H9 (cell line): ENCODE measurements around the gene CCDC192. TPM values are rescaled to one million over a fixed set of nuclear protein-coding genes. Genes with fewer than 3 reads are reported as not detected.

Source experiments
- DNase-seq: peaks from one replicate; pipeline ENCODE4 v3.0.0-alpha.2; 2017
- H2AFZ ChIP-seq: one replicate; pipeline ENCODE4 v1.6.1; 2013; ENCODE audit warnings: mild to moderate bottlenecking, low read length, control low read depth, moderate library complexity
- H2AK5ac ChIP-seq: 2 replicates; pipeline ENCODE4 v1.6.1; 2013; ENCODE audit warnings: low read length, control low read depth, mixed read lengths; ENCODE audit not compliant: insufficient read length
- H2BK120ac ChIP-seq: one replicate; pipeline ENCODE4 v1.6.1; 2013; ENCODE audit warnings: low read depth, mild to moderate bottlenecking, low read length, control low read depth, inconsistent platforms; ENCODE audit not compliant: poor library complexity, severe bottlenecking
- H2BK12ac ChIP-seq: 2 replicates; pipeline ENCODE4 v1.6.1; 2013; ENCODE audit warnings: low read length, control low read depth, mixed read lengths, low read depth; ENCODE audit not compliant: insufficient read length
- H2BK15ac ChIP-seq: 2 replicates; pipeline ENCODE4 v1.6.1; 2013; ENCODE audit warnings: low read depth, low read length, control low read depth
- H2BK20ac ChIP-seq: one replicate; pipeline ENCODE4 v1.6.1; 2013; ENCODE audit warnings: low read depth, mild to moderate bottlenecking, low read length, control low read depth, inconsistent platforms; ENCODE audit not compliant: poor library complexity, severe bottlenecking
- H2BK5ac ChIP-seq: 2 replicates; pipeline ENCODE4 v1.6.1; 2013; ENCODE audit warnings: low read length, control low read depth, mixed read lengths; ENCODE audit not compliant: insufficient read length
- H3K14ac ChIP-seq: 2 replicates; pipeline ENCODE4 v1.6.1; 2013; ENCODE audit warnings: low read length, control low read depth; ENCODE audit not compliant: insufficient read depth
- H3K18ac ChIP-seq: 2 replicates; pipeline ENCODE4 v1.6.1; 2013; ENCODE audit warnings: low read depth, mild to moderate bottlenecking, mixed read lengths, low read length, control low read depth; ENCODE audit not compliant: insufficient read length
- H3K23ac ChIP-seq: 2 replicates; pipeline ENCODE4 v1.6.1; 2013; ENCODE audit warnings: low read length, control low read depth, mixed read lengths, low read depth; ENCODE audit not compliant: insufficient read length
- H3K23me2 ChIP-seq: 2 replicates; pipeline ENCODE4 v1.6.1; 2013; ENCODE audit warnings: low read depth, mild to moderate bottlenecking, mixed read lengths, low read length, control low read depth; ENCODE audit not compliant: insufficient read length, poor library complexity, severe bottlenecking
- H3K27ac ChIP-seq: 2 replicates; pipeline ENCODE4 v1.5.1; 2013; ENCODE audit warnings: low read length, control low read depth, mixed read lengths, low read depth; ENCODE audit not compliant: insufficient read length
- H3K27me3 ChIP-seq: 2 replicates; pipeline ENCODE4 v1.6.1; 2013; ENCODE audit warnings: low read length, control low read depth, inconsistent platforms; ENCODE audit not compliant: insufficient read depth
- H3K4ac ChIP-seq: 2 replicates; pipeline ENCODE4 v1.6.1; 2013; ENCODE audit warnings: low read depth, mild to moderate bottlenecking, control low read depth, inconsistent platforms, low read length, moderate library complexity
- H3K4me1 ChIP-seq: 2 replicates; pipeline ENCODE4 v1.6.1; 2013; ENCODE audit warnings: low read length, control low read depth, inconsistent platforms; ENCODE audit not compliant: insufficient read depth
- H3K4me2 ChIP-seq: 2 replicates; pipeline ENCODE4 v1.6.1; 2013; ENCODE audit warnings: low read length, control low read depth, mixed read lengths; ENCODE audit not compliant: insufficient read length, insufficient read depth
- H3K56ac ChIP-seq: 2 replicates; pipeline ENCODE4 v1.6.1; 2013; ENCODE audit warnings: low read depth, mild to moderate bottlenecking, mixed read lengths, low read length, control low read depth; ENCODE audit not compliant: insufficient read length
- H3K79me1 ChIP-seq: 2 replicates; pipeline ENCODE4 v1.6.1; 2013; ENCODE audit warnings: low read depth, mild to moderate bottlenecking, moderate library complexity, low read length, control low read depth, inconsistent platforms; ENCODE audit not compliant: insufficient read depth, poor library complexity, severe bottlenecking
- H3K79me2 ChIP-seq: 2 replicates; pipeline ENCODE4 v1.6.1; 2013; ENCODE audit warnings: low read length, control low read depth, inconsistent platforms; ENCODE audit not compliant: insufficient read depth
- H3K9ac ChIP-seq: 2 replicates; pipeline ENCODE4 v1.6.1; 2013; ENCODE audit warnings: low read length, control low read depth, mixed read lengths; ENCODE audit not compliant: insufficient read length; ENCODE audit errors: extremely low read depth
- H3K9me3 ChIP-seq: one replicate; pipeline ENCODE4 v1.6.1; 2013; ENCODE audit warnings: low read depth, low read length, inconsistent platforms; ENCODE audit not compliant: control insufficient read depth
- H3T11ph ChIP-seq: one replicate; pipeline ENCODE4 v1.6.1; 2013; ENCODE audit warnings: mild to moderate bottlenecking, low read length, control low read depth, inconsistent platforms
- H4K20me1 ChIP-seq: one replicate; pipeline ENCODE4 v1.6.1; 2013; ENCODE audit not compliant: control insufficient read depth, insufficient read length, insufficient read depth
- H4K5ac ChIP-seq: 2 replicates; pipeline ENCODE4 v1.6.1; 2013; ENCODE audit warnings: low read depth, mild to moderate bottlenecking, mixed read lengths, low read length, control low read depth; ENCODE audit not compliant: insufficient read length
- H4K8ac ChIP-seq: replicated peaks from 2 replicates; pipeline ENCODE4 v1.6.1; 2013; ENCODE audit warnings: low read length, control low read depth, mixed read lengths, low read depth; ENCODE audit not compliant: insufficient read length
- H4K91ac ChIP-seq: 2 replicates; pipeline ENCODE4 v1.6.1; 2013; ENCODE audit warnings: low read depth, mild to moderate bottlenecking, moderate library complexity, mixed read lengths, low read length, control low read depth; ENCODE audit not compliant: insufficient read length
- H3K27ac Mint-ChIP-seq, 3 experiments: 2 replicates in 2 of 3; 3 replicates in 1 of 3; pipeline ENCODE4 v1.8.0; 2020 to 2021; ENCODE audit warnings: mixed read lengths in 3 of 3, mild to moderate bottlenecking in 1 of 3, moderate library complexity in 1 of 3
- H3K27me3 Mint-ChIP-seq: 2 replicates; pipeline ENCODE4 v1.8.0; 2021; ENCODE audit warnings: low read depth, mild to moderate bottlenecking, moderate library complexity, mixed read lengths
- H3K36me3 Mint-ChIP-seq, 3 experiments: 2 replicates in 2 of 3; 3 replicates in 1 of 3; pipeline ENCODE4 v1.8.0; 2020 to 2021; ENCODE audit warnings: low read depth in 3 of 3, mixed read lengths in 3 of 3; ENCODE audit not compliant: insufficient read depth in 1 of 3
- H3K4me1 Mint-ChIP-seq, 2 experiments: 2 replicates each; pipeline ENCODE4 v1.8.0; 2020; ENCODE audit warnings: mixed read lengths in 2 of 2
- H3K4me3 Mint-ChIP-seq, 2 experiments: 2 replicates in 1 of 2; 3 replicates in 1 of 2; pipeline ENCODE4 v1.8.0; 2020 to 2021; ENCODE audit warnings: mild to moderate bottlenecking in 2 of 2, mixed read lengths in 2 of 2, moderate library complexity in 1 of 2
- H3K9me3 Mint-ChIP-seq, 2 experiments: 2 replicates in 1 of 2; 3 replicates in 1 of 2; pipeline ENCODE4 v1.8.0; 2020; ENCODE audit warnings: mild to moderate bottlenecking in 2 of 2, mixed read lengths in 2 of 2, moderate library complexity in 1 of 2
- WGBS: extraction: QIAGEN DNeasy Blood & Tissue Kit; methylation state at CpG from one replicate; pipeline ENCODE4 v1.1.7; 2013; ENCODE audit warnings: missing lambda C conversion rate, low lambda C conversion rate, mixed read lengths; ENCODE audit not compliant: insufficient read length; ENCODE audit errors: extremely low coverage; 5-methylcytosine and 5-hydroxymethylcytosine counted together
- total RNA-seq: library from RNA; stranded (reverse); gene quantifications from 2 replicates; pipeline ENCODE4 v1.2.1, GENCODE V29; 2021
- TF ChIP-seq, protein P1 (sequence below): fragments of 200-600 bp; sonication (generic); conservative IDR thresholded peaks from 3 replicates; pipeline ENCODE4 v1.8.0; 2021; ENCODE audit warnings: antibody characterized with exemption, mild to moderate bottlenecking

CCDC192 gene
- total RNA-seq, 1 experiment from 2014 or later: not detected

GRCh38 chr5:127933348-127933747 is 230.2 kb downstream of the CCDC192 start:
- Mint-ChIP-seq H3K4me1 (peaks cover 9 to 14% of the 10 kb centered on the region in 2 experiments), H3K4me3 (no peak overlapping the region), H3K9me3 (no peaks in the 10 kb centered on the region), H3K27ac (no peak overlapping the region; a peak in 1 of 7 replicates), H3K27me3 (peaks cover 97% of the 10 kb centered on the region), H3K36me3 (no peaks in the 10 kb centered on the region; a peak in 1 of 7 replicates)
- Histone ChIP-seq H4K20me1 (no peaks in the 10 kb centered on the region), H3K9ac (no peak overlapping the region), H3K4me2 (no peak overlapping the region), H3K56ac (no peak overlapping the region), H3K27me3 (peaks cover 21% of the 10 kb centered on the region), H3K79me2 (no peaks in the 10 kb centered on the region), H3K23me2 (no peaks in the 10 kb centered on the region), H2BK12ac (no peak overlapping the region), H2BK15ac (no peak overlapping the region), H3K4ac (no peak overlapping the region), H2BK5ac (no peak overlapping the region), H4K91ac (no peak overlapping the region), H2AFZ (no peak overlapping the region), H2BK120ac (no peak overlapping the region), H2AK5ac (no peak overlapping the region), H3K23ac (no peak overlapping the region), H3K27ac (no peak overlapping the region), H2BK20ac (no peak overlapping the region), H3K9me3 (no peaks in the 10 kb centered on the region), H4K8ac (no peak overlapping the region), H3K14ac (no peak overlapping the region), H3K18ac (no peak overlapping the region), H3K79me1 (no peaks in the 10 kb centered on the region), H3T11ph (no peak overlapping the region), H4K5ac (no peak overlapping the region), H3K4me1 (no peaks in the 10 kb centered on the region)
- TF ChIP-seq, protein P1, sequence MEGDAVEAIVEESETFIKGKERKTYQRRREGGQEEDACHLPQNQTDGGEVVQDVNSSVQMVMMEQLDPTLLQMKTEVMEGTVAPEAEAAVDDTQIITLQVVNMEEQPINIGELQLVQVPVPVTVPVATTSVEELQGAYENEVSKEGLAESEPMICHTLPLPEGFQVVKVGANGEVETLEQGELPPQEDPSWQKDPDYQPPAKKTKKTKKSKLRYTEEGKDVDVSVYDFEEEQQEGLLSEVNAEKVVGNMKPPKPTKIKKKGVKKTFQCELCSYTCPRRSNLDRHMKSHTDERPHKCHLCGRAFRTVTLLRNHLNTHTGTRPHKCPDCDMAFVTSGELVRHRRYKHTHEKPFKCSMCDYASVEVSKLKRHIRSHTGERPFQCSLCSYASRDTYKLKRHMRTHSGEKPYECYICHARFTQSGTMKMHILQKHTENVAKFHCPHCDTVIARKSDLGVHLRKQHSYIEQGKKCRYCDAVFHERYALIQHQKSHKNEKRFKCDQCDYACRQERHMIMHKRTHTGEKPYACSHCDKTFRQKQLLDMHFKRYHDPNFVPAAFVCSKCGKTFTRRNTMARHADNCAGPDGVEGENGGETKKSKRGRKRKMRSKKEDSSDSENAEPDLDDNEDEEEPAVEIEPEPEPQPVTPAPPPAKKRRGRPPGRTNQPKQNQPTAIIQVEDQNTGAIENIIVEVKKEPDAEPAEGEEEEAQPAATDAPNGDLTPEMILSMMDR: no peak
- WGBS: no CpG with 5 or more reads among the region's 5 CpGs
- no peak for DNase-seq
